NCI-H1930 (cell line): ENCODE results near the gene AFAP1L1.
A peak's percentile ranks its signal among the peaks of the same experiment; 100 is the strongest.

ENCODE experiments used
- DNase-seq, 2 experiments: peaks; one replicate each; lab custom pipeline; 2025; lab: John Stamatoyannopoulos, UW

Gene AFAP1L1

GRCh38 chr5:149372932-149373331 is 101.3 kb downstream of the AFAP1L1 start:
- DNase-seq, result no peak

GRCh38 chr5:149374303-149374702 is 102.6 kb downstream of the AFAP1L1 start:
- no peak for DNase-seq

GRCh38 chr5:149374801-149375200 is 103.1 kb downstream of the AFAP1L1 start:
- no peak for DNase-seq

- no peak for DNase-seq
These were observed 103.8 kb downstream of the AFAP1L1 start for GRCh38 chr5:149375434-149375833.

- no peak for DNase-seq
These were observed 104.4 kb downstream of the AFAP1L1 start for GRCh38 chr5:149376104-149376503.

- DNase-seq, result no peak
These were observed 105.2 kb downstream of the AFAP1L1 start for GRCh38 chr5:149376711-149377447.

- DNase-seq, result no peak
These were observed 106.7 kb downstream of the AFAP1L1 start for GRCh38 chr5:149378241-149378820.

GRCh38 chr5:149379177-149379761 is 107.6 kb downstream of the AFAP1L1 start, which contains the start of gene IL17B:
TSS of gene IL17B (minus strand) at chr5:149379292. CDS start at chr5:149379225, 67 bp downstream.
- no peak for DNase-seq

GRCh38 chr5:149379818-149380374 is 108.2 kb downstream of the AFAP1L1 start:
- DNase-seq, result no peak

GRCh38 chr5:149380466-149381121 is 108.9 kb downstream of the AFAP1L1 start:
- no peak for DNase-seq

- no peak for DNase-seq
These were observed 109.8 kb downstream of the AFAP1L1 start for GRCh38 chr5:149381261-149381985.

- DNase-seq, result peak in 1 of 2 experiments; percentile 26
These were observed 110.3 kb downstream of the AFAP1L1 start for GRCh38 chr5:149381986-149382338.

- DNase-seq, result no peak
These were observed 111.0 kb downstream of the AFAP1L1 start for GRCh38 chr5:149382517-149383220.

GRCh38 chr5:149383399-149383798 is 111.7 kb downstream of the AFAP1L1 start:
- DNase-seq, result no peak

GRCh38 chr5:149386166-149386565 is 114.5 kb downstream of the AFAP1L1 start:
- DNase-seq, result no peak

GRCh38 chr5:149387081-149387631 is 115.5 kb downstream of the AFAP1L1 start:
- no peak for DNase-seq

GRCh38 chr5:149387982-149388381 is 116.3 kb downstream of the AFAP1L1 start:
- no peak for DNase-seq

GRCh38 chr5:149388498-149389190 is 117.0 kb downstream of the AFAP1L1 start:
- DNase-seq, result no peak

- DNase-seq, result no peak
These were observed 118.2 kb downstream of the AFAP1L1 start for GRCh38 chr5:149389552-149390495.
